T-helper 2 cell (primary cell): ENCODE measurements around the gene SP2.
"Not testable (repeated sequence)": the region's sequence is repeated elsewhere in the genome, so short reads cannot be mapped to it uniquely, and the experiment has no call there.

Experiments used
- DNase-seq, 5 experiments: peaks; one replicate each; pipeline versions ENCODE4 v3.0.0 to v3.0.0-alpha.2; 2012 to 2022

SP2 gene

GRCh38 chr17:47924785-47925677 lies 29.0 kb downstream of the SP2 start:
- no peak for DNase-seq

DNA sequence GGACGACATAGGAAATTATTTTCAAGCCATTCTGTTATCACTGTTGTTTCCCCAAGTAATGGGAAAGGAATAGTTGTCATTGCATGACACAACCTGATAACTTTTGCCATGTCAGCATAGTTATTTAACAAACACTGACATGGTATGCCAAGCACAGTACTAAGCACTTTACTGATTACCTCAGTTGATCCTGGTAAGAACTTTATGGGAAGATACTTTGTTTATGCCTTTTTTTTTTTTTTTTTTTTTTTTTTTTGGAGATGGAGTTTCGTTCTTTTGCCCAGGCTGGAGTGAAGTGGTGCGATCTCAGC lies 29.6 kb downstream of the SP2 start:
- DNase-seq = no peak

GRCh38 chr17:47927821-47928400 lies 31.9 kb downstream of the SP2 start:
- DNase-seq = no peak

- DNase-seq = peak in 1 of 5 experiments; percentile 22
Observed at GRCh38 chr17:47928415-47928814, 32.4 kb downstream of the SP2 start.

DNA sequence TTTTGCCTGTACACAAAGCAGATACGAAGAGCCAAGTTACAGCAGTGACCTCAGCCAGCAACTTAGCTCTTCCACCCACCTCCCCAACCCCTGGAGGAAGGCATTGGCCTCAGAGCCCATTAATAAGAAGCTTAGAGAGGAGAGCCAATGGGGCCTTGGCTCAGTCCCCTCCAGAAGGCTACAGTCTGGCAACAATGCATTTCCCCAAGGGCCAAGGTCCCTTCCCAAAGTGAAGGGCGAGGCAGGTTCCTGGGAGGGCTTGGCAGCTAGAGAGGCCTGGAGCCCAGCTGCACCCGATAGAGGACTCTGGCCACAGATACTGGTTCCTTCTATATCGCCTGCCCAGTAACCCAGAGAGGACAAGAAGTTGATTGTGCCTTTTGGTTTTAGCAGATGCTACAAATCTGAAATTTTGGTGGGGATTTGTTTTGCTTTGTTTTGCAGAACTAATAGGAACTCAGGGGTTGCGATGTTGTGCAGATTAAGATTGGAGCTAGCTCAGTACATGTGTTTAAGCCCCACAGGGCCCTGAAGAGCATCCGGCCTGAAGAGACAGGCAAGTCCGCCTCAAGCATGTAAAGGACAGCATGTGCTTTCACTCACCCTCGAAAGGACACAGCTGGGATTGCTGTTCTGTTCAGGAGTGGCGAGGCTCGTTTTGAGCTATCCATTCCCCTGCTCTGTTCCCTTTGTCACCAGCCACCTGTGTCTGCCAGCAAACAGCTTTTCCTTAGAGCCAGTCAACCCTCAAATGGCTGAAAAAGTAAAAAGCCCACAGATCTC lies 33.4 kb downstream of the SP2 start:
- no peak for DNase-seq

- no peak for DNase-seq
Observed at GRCh38 chr17:47931848-47932247, 35.8 kb downstream of the SP2 start.

GRCh38 chr17:47934856-47935255 lies 38.8 kb downstream of the SP2 start:
- no peak for DNase-seq

DNA sequence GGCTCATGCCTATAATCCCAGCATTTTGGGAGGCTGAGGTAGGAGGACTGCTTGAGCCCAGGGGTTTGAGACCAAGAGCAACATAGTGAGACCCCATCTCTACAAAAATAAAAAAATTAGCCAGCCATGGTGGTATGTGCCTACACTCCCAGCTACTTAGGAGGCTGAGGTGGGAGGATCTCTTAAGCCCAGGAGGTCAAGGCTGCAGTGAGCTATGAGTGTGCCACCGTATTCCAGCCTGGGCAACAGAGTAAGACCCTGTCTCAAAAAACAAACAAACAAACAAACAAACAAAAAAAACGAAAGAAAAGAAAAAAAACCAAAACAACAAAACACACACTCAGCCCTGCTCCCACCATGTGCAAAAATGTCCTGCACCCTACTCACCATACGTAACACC lies 39.4 kb downstream of the SP2 start:
- not testable (repeated sequence) for DNase-seq

GRCh38 chr17:47935961-47936360 lies 39.9 kb downstream of the SP2 start:
- no peak for DNase-seq

DNA sequence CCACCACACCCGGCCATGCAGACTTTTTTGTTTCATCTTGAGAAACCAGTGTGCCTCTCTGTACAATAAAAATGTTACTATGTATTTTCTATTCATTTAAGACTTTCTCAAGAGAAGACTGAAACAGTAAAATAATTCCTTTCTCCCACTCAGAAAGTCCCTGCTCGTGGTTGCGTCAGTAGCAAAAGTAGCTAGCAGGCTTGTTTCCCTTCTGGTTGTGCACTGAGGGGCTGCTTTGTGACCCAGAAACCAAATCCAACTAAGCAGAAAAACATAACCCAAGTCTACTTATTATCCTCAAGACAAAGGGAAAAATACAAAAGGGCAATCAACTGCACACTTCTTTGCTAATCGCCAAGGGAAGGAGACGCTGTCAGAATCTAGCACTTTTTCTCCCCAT lies 41.9 kb downstream of the SP2 start:
- no peak for DNase-seq

DNA sequence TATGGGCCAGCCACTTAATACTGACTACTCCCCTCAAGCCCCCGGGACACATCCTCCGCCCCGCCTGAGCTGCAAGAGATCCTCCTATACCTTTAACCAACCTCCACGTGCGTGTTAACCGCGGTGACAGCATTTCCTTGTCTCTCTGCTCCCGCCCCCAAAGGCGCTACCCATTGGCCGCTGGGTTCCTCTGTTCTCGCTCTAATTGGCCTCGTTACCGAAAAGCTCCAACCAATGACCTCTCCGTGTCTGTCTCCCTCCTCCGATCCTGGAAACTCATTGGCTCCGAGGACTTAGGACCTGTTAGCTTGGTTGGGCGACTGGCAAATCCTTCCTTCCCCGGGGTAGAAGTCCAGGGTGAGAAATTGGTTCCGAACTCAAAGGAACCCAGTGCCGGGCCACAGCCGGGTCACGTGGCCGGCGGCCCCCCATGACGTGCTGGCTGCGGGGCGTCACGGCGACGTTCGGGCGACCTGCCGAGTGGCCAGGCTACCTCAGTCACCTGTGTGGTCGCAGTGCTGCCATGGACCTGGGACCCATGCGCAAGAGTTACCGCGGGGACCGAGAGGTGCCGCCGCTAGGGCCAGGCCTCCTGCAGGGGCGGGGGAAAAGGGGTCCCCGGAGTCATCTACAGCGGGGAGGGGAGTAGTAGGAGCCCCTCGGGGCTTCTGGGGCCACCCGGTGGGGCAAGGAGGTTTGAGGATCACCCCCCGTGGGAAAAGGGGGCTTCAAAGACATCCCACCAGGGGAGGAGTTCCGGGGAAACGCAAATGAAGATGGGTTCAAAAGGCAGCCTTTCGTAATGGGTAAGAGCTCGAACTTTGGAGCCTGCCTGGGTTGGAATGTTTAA lies 45.4 kb downstream of the SP2 start, which contains the start of gene PNPO:
Gene PNPO (plus strand): TSS at position 326 of the 850 bp plus-strand sequence. CDS start 105 bp downstream, at position 431.
- peak; percentile 76 to 98 (median 90) for DNase-seq

- DNase-seq = peak in 1 of 5 experiments; percentile 25
Observed at GRCh38 chr17:47942096-47942510, 46.1 kb downstream of the SP2 start.

DNA sequence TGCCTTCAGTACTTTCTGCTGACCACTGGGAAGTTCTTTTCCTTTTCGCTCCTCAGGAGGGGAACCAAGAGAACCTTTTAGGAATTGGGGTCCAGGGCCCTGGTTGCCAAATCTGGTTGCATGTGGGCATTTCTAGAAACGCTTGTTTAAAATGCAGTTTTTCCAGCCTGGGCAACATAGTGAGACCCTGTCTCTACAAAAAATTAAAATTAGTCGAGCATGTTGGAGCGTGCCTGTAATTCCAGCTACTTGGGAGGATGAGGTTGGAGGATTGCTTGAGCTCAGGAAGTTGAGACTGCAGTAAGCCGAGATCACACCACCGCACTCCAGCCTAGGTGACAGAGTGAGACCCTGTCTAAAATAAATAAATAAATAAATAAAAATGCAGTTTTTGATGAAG lies 46.5 kb downstream of the SP2 start:
- DNase-seq = no peak

GRCh38 chr17:47945080-47945479 lies 49.0 kb downstream of the SP2 start:
- peak in 2 of 5 experiments; percentile 26 to 46 for DNase-seq

GRCh38 chr17:47945529-47946508 lies 49.8 kb downstream of the SP2 start:
- DNase-seq = no peak

DNA sequence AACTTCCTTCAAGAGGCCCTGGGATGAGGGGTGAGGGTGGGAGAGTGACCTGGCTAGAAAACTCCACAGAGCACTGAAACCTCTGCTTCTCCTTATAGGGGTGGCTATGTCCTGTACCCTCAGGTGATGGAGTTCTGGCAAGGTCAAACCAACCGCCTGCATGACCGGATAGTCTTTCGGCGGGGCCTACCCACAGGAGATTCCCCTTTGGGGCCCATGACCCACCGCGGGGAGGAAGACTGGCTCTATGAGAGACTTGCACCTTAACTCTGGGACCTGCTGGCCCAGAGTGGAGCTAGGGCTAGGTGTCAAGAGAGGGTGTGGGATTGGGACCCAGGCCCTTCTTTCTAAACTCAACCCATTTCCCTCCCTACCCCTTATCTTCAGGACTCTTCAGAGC lies 50.5 kb downstream of the SP2 start:
- DNase-seq = no peak

- peak; percentile 26 to 81 (median 55) for DNase-seq
Observed at GRCh38 chr17:47946929-47947397, 50.9 kb downstream of the SP2 start.

DNA sequence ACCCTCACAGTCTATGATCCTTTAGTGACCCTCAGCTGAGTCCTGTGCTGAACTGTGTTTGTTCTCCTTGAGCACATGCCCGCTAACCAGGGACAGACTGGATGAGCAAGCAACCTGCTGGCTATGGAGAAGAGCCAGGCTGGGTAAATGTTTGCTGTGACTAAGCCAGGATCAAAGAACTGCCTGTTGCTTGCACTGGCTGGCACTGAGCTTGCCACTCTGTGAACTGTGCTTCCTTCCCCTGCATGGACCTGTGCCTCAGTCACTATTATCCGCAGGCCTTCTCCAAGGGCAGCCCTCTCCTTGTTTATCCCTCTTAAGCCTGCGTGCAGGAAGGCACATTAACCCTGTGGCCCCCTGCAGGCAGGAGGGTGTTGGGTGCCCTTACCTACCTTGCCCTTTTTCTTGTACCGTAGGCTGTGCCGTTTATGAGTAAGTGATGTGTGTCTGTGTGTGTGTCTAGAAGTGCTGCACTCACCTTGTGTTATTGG lies 52.7 kb downstream of the SP2 start:
- DNase-seq = peak in 1 of 5 experiments; percentile 13

GRCh38 chr17:47949197-47949759 lies 53.2 kb downstream of the SP2 start:
- DNase-seq = peak; percentile 54 to 73 (median 69)

GRCh38 chr17:47949946-47950345 lies 53.9 kb downstream of the SP2 start:
- no peak for DNase-seq
